Cortex of kidney (tissue), 1 donor: ENCODE measurements around the gene CCDC141.
"Not testable (repeated sequence)": the region's sequence is repeated elsewhere in the genome, so short reads cannot be mapped to it uniquely, and the experiment has no call there.

Source experiments
- DNase-seq: peaks from one replicate; lab custom pipeline; 2025; lab: John Stamatoyannopoulos, UW

CCDC141 gene

DNA sequence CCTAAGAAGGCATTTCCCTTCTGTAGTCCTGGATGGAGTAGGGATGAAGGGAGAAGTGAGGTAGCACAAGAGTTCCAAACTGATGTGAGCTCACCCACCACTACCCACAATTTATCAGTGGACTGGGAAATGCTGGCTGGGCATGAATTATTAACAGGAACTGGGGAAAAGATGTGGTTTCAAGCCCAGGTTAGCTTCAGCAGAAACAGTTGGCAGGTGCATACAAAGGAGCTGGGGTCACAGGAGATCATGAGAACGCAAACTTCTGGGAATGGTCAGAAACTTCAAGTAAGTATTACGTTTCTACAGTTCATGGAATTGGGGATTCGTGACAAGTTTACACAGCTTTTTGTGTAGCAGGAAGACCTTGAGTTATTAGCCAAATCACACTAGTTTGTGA is 5.4 kb downstream of the CCDC141 start:
- DNase-seq: no peak

DNA sequence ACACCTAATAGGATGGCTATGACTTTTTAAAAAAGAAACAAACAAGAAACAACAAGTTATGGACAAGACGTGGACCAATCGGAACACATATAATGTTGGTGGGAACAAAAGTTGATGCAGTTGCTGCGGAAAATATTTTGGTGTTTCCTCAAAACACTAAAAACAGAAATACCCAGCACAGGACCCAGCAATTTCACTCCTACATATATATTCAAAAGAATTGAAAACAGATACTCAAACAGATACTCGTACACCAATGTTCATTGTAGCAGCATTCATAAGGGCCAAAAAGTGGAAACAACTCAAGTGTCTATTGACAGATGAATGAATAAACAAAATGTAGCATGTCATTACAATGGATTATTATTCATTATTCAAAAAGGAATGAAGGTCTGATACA is 12.1 kb downstream of the CCDC141 start:
- DNase-seq: no peak

DNA sequence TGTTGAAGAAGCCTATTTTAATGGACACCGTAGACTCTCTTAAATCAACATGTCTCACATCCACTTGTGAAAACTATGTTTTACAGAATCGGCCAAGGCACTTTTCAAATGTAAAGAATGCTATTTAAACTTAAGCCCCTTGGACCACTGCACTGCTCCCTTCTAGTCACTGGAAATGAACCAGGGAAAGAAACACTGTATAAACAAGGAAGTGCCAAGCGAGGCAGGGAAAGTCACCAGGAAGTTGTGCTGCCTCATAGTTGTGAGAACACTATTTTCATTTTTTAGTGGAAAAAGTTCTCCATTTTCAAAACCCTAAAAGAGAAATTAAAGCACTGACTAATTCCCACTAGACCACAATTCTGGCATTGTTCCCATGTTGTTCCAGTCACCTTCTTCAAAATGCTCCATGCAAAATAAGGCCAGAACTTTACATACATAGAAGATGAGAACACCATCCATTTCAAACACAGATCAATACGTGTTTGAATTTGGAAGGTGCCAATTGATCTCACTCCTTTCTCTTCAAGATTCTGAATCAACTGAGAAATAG is 13.5 kb downstream of the CCDC141 start:
- no peak for DNase-seq

DNA sequence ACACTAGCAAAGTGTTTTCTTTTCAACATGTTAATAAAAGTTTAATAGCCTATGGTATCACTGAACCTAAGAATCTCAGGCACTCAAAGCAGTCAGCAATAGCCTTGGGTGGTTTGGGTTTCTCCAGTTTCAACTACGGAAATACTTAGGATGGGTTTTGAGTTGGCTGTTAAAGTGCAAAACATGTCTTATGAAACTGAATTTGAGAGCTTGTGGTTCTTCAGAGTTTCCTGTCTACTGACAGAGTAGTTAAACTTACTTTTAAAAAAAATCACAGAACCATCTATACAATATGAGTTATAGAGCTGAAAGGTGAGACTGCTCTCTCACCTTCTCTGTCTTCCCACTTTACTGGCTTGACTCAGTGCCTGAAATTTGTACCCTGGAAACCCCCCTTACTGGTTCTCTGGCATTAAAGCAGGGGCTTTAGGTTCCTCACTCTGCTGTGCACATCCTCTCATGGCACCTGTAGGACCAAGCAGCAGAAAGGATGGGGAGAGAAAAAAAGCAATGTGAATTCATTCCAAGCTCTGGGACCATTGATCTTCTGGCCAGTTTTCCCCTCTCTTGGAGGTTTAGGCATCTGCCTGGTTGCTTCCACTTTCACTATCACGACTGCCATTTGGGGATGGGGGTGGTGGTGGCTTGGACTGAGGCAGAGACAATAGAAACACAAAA is 18.1 kb downstream of the CCDC141 start:
- DNase-seq: no peak

DNA sequence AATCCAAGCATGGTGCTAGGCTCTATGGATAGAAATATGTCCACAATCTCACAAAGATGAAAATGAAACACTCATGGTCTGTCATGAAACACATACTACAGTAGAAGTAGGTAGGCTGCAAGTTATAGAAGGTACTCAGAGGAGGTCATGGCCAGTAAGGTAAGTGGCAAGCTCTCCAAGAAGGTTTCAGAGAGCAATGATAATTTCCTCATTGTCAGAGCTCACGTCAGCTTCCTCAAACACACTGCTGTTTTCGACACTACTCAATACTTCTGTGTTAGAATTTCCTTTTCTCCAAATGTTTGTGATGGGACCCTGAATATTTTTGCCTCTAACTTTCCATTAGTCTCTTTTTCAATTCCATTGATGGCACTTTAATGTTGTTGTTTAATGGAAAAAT is 25.5 kb downstream of the CCDC141 start:
- DNase-seq: no peak

DNA sequence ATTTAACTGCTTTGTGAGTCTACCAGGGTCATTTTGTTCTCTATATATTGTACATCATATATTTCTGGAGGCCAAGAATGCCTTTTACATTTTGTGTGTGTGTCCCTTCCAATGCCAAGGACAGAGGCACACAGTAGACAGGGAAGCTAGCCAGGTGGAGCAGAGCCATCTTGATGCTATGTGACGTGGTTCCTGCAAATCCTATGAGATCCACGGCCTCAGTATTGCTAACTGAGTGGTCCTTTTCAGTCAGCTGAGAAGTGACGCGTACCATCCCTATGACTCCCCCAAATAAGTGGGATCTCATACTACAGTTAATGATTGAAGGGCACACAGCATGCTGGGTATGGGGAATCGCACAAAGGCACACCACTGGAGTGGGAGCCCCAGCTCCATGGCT is 27.3 kb downstream of the CCDC141 start:
- DNase-seq: no peak

DNA sequence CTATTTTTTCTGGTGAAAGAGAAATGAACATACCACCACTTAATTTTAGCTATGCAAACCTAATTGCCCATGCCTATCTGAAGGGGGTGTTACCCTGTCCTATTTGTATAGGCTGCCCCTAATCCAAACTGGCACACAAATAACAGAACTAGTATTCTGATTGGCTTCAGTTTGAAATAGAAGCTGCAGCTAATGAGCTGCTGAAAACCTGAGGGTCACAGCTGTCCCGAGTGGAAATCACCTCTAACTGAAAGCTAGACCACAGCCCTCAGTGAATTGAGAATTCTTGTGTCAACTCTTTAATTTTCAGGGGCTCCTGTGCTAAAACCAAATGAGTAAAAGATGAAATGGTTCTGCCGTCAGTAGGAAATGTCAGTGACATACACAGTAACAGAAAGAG is 28.7 kb downstream of the CCDC141 start:
- no peak for DNase-seq

DNA sequence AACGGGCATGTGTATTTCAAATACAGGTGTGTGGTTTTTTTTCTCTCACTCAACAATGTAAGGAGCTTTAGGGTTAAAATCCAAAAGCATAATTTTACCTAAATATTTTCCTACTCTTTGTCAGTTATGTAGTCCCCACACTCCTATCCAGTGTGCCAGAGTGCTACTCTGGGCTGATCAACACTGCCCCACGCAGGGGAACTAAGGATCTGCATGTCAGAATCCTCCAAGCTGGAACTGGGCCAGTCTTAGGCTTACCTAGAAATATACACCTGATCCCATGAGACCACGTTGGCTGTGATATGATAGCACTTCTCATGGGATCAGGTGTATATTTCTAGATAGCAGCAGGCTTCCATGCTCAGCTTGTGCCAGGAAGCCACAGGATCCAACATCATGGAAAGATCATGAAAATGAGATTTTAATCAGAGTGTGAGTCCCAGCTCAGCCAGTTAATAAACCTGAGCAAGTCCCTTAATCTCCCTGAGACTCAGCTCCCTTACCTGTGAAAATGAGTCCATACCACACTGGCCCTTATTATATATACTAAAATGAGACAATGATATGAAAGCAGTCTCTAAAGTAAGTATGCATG is 29.7 kb downstream of the CCDC141 start:
- DNase-seq: no peak

DNA sequence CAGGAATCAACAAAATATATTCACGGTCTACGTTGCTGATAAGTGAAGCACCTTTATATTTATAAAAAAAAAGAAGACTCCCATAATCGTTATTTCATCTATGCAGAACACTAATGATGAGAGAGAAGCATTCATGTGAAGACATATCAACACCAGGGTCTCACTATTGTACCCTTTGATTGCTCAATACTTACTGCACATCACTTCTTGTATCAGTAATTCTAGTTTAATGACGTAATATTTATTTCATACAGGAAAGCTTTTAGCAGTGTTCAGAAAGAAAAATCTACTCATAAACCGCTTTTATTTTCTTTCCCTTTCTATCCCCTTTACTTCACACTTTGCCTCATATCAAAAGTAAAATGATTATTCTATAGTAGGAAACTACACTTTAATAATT is 30.7 kb downstream of the CCDC141 start:
- no peak for DNase-seq

DNA sequence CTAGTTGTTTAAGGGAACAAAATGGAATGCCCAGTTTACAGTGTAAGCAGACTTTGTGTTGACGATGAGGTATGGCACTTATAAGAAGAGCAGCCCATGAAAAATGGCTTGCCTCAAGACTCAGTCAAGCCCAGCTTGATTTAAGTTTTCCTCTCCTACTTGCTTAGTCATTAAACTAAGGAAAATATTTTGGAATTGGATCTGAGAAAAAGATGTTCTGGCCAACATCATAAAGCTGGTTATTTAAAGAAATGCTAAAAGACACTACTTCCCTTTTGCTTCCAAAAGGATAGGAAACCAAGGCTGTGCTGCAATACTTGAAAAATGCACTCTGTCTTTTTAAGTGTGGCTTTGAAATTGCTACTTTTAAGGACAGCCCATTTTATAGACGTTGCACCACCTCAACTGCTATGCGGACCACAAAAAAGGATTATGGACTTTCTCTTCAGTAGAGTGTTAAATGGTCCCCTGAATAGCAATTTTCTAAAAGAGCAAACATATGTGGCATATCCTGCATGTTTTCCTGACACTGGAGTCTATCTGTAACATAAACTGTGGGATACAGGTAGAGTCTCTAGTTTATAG is 32.1 kb downstream of the CCDC141 start:
- DNase-seq: no peak

DNA sequence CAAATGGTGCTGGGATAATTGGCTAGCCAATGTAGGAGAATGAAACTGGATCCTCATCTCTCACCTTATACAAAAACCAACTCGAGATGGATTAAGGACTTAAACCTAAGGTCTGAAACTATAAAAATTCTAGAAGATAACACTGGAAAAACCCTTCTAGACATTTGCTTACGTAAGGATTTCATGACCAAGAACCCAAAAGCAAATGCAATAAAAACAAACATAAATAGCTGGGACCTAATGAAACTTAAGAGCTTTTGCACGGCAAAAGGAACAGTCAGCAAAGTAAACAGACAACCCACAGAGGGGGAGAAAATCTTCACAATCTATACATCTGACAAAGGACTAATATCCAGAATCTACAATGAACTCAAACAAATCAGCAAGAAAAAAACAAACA is 35.7 kb downstream of the CCDC141 start:
- DNase-seq: not testable (repeated sequence)

DNA sequence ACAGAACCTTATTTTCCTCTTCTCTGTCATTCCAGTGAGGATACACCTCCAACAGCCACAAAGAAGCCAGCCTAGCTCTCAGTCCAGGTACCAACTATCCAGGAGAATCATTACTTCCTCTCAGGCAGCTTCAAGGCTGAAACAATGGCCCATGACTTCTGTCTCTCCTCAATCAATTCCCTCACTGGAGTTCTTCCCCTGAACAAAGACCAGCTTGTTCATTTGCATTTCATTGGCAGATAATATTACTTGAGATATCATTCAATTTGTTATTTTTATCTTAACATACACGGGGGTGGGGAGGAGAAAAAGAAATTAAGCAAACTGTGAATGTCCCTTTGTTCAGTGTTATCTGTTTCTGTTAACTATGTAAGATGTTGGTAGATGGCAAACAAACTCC is 44.0 kb downstream of the CCDC141 start:
- no peak for DNase-seq

DNA sequence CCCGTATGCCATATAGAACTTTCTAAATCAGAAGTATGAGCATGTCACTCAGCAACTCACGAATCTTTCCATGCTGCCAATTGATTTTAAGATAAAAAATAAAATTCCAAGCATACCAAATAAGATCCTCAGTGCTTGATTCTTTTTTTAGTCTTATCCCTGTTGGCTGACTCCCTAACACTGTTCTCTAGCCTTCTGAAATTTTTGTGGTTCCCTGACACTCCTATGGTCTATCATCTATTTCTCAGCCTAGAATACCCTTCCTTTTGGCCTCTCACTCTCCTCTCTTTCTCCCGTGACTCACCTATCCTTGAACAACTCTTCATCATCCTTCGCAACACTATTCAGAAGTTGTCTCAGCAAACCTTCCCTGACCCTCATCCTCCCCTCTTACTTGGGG is 50.5 kb downstream of the CCDC141 start:
- DNase-seq: no peak

DNA sequence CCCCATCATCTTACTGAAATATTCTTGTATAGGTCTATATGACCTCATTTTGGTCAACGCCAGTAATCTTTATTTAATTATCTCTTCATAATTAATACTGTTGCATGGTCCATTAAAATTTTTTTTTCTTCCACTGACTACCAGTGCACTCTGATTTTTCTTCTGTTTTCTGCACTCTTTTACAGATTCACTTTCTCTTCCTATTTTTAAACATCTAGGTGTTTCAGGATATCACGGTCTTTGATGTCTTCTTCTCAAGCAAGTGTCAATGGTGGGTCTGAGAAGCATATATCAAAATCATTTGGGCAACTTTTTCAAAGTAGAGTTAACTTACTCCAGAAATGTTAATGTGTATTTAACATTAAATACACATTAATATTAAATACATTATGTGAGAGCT is 51.4 kb downstream of the CCDC141 start:
- no peak for DNase-seq

DNA sequence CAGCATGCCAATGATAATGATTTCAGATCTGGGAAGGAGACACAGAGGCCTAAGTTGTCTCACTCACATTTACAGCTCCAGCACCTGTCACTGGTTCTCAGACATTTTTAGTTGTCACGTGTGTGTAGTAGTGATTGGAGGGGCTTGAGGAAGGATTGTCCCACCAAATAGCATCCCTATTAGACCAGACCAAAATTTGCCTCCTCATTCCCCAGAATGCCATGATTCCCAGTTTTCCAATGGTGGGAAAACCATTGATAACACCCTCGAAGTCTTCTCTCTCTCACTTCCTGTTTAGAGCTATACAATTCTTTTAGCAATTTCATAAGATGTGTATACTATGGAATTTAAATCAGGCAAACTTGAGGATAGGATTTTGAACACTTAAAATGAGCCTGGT is 52.5 kb downstream of the CCDC141 start:
- no peak for DNase-seq

DNA sequence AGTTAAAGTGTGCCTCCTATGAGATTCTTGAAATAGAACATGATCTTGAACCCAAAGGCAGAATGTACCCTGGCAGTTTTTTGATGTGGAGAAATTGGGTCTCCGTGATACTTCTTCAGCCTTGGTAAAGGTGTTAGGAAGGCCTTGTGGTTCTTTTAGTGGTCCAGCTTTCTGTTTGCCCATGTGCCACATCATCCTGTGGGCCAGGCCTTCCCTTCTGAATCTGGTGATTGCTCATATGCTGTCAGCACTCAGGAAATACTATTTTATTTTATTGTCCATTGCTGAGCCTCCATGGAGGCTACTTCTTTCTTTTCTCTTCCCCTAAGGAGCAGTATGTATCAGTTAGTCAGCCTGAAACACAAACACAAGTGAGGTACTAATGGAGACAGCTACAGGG is 52.9 kb downstream of the CCDC141 start:
- DNase-seq: no peak

DNA sequence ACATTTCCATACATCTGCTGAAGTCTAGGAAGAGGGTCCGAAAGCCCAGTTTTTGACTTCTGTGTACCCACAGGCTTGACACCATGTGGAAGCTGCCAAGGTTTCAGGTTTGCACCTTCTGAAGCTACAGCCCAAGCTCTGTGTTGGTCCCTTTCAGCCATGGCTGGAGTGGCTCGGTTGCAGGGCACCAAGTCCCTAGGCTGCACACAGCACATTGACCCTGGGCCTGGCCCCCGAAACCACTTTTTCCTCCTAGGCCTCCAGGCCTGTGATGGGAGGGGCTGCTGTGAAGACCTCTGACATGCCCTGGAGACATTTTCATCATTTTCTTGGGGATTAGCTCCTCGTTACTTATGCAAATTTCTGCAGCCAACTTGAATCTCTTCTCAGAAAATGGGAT is 55.7 kb downstream of the CCDC141 start:
- no peak for DNase-seq

DNA sequence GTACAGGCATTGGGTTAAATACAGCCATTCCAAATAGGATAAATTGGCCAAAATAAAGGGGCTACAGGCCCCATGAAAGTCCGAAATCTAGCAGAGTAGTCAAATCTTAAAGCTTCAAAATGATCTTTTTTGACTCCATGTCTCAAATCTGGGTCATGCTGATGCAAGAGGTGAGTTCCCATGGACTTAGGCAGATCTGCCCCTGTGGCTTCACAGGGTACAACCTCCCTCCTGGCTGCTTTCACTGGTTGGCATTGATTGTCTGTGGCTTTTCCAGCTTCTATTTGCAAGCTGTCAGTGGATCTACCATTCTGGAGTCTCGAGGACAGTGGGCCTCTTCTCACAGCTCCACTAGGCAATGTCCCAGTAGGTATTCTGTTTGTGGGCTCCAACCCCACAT is 56.1 kb downstream of the CCDC141 start:
- DNase-seq: no peak

DNA sequence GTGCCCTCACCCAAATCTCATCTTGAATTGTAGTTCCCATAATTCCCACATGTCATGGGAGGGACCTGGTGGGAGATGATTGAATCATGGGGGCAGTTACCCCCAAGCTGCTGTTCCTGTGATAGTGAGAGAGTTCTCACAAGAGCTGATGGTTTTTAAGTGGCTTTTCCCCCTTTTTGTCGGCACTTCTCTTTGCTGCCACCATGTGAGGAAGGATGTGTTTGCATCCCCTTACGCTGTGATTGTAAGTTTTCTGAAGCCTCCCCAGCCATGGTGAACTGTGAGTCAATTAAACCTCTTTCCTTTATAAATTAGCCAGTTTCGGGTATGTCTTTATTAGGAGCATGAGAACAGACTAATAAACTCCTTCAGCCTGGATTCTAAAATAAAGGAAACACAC is 57.2 kb downstream of the CCDC141 start:
- not testable (repeated sequence) for DNase-seq

DNA sequence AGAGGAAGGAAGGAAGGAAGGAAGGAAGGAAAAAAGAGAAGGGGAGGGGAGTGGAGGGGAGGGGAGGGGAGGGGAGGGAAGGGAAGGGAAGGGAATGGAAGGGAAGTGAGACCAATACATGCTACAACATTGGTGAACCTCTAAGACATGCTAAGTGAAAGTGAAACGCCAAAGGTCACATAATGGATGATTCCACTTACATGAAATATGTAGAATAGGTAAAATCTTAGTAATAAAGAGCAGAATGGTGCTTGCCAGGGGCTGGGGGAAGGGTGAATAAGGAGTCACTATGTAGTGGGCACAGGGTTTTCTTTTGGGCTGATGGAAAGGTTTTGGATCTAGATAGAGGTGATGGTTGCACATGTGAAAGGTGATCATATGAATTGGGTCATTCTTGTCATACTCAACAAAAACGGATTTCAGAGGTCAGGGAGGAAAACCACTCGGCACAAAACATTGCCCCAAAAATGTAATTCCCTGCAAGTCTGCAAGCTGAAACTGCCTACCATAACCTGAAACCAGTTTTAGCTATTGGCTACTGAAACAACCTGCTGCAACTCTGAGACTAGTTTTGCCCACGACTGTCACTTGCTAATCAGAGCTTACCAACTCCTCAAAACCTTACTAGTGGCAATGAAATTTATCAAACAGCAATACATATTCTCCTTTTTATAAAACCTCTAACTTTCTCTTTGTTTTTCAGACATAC is 59.2 kb downstream of the CCDC141 start:
- no peak for DNase-seq

DNA sequence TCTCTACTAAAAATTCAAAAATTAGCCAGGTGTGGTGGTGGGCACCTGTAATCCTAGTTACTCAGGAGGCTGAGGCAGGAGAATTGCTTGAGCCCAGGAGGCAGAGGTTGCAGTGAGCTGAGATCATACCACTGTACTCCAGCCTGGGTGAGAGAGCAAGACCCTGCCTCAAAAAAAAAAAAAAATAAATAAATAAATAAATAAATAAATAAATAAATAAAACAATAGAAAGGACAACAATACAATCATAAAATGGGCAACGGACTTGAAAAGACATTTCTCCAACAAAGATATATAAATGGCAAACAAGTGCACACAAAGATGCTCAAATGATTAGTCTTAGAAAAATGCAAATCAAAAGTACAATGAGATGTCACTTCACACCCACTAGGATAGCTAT is 60.5 kb downstream of the CCDC141 start:
- not testable (repeated sequence) for DNase-seq

DNA sequence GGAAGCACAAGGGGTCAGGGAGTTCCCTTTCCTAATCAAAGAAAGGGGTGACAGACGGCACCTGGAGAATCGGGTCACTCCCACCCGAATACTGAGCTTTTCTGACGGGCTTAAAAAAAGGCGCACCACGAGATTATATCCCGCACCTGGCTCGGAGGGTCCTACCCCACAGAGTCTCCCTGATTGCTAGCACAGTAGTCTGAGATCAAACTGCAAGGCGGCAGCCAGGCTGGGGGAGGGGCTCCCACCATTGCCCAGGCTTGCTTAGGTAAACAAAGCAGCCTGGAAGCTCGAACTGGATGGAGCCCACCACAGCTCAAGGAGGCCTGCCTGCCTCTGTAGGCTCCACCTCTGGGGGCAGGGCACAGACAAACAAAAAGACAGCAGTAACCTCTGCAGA is 67.3 kb downstream of the CCDC141 start:
- DNase-seq: not testable (repeated sequence)

DNA sequence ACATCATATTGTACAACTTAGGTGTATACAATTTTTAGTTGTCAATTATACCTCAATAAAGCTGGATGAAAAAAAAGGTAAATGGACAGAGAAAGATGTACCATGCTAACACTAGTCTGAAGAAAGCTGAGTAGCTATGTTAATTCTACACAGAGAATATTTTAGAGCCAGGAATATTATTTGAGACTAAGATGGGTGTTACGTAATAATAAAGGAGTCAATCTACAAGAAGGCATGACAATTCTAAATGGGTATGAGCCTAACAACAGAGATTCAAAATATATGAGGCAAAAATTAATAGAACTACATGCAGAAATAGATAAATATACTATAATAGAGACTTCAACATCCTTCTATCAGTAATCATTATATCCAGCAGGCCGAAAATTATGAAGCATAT is 69.1 kb downstream of the CCDC141 start:
- no peak for DNase-seq
